ENCODE data around the gene DENND1B.

- TF ChIP-seq ZFX (IDR thresholded peaks at IDR 0.05) = no peak
- TF ChIP-seq, protein P1, sequence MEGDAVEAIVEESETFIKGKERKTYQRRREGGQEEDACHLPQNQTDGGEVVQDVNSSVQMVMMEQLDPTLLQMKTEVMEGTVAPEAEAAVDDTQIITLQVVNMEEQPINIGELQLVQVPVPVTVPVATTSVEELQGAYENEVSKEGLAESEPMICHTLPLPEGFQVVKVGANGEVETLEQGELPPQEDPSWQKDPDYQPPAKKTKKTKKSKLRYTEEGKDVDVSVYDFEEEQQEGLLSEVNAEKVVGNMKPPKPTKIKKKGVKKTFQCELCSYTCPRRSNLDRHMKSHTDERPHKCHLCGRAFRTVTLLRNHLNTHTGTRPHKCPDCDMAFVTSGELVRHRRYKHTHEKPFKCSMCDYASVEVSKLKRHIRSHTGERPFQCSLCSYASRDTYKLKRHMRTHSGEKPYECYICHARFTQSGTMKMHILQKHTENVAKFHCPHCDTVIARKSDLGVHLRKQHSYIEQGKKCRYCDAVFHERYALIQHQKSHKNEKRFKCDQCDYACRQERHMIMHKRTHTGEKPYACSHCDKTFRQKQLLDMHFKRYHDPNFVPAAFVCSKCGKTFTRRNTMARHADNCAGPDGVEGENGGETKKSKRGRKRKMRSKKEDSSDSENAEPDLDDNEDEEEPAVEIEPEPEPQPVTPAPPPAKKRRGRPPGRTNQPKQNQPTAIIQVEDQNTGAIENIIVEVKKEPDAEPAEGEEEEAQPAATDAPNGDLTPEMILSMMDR (conservative IDR thresholded peaks at IDR 0.05) = no peak
These were observed 1.4 kb downstream of the DENND1B start for GRCh38 chr1:197773856-197774255.

All from C4-2B (cell line).